ENCODE results near the gene TMEM120A.
"Not testable (repeated sequence)": the region's sequence is repeated elsewhere in the genome, so short reads cannot be mapped to it uniquely, and the experiment has no call there.

DNA sequence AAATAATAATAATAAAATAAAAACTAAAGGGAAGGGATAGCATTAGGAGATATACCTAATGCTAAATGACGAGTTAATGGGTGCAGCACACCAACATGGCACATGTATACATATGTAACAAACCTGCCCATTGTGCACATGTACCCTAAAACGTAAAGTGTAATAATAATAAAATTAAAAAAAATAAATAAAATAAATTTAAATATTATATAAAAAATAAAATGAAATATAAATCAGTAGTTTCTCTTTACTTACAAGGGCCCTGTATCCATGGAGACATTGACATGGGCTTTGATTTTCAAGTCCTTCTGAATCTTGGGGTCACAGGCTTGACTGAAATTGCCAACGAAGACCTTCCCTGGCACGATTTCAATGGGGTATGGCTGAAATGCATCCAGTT lies 10.6 kb upstream of the TMEM120A start:
- TF ChIP-seq, protein P1, sequence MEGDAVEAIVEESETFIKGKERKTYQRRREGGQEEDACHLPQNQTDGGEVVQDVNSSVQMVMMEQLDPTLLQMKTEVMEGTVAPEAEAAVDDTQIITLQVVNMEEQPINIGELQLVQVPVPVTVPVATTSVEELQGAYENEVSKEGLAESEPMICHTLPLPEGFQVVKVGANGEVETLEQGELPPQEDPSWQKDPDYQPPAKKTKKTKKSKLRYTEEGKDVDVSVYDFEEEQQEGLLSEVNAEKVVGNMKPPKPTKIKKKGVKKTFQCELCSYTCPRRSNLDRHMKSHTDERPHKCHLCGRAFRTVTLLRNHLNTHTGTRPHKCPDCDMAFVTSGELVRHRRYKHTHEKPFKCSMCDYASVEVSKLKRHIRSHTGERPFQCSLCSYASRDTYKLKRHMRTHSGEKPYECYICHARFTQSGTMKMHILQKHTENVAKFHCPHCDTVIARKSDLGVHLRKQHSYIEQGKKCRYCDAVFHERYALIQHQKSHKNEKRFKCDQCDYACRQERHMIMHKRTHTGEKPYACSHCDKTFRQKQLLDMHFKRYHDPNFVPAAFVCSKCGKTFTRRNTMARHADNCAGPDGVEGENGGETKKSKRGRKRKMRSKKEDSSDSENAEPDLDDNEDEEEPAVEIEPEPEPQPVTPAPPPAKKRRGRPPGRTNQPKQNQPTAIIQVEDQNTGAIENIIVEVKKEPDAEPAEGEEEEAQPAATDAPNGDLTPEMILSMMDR (IDR thresholded peaks at IDR 0.05; ENCODE audit: low read depth, low read length), result not testable (repeated sequence)
- TF ChIP-seq POLR2A (IDR thresholded peaks at IDR 0.05; ENCODE audit: extremely low read depth, insufficient read length); MYC (IDR thresholded peaks at IDR 0.05; ENCODE audit: low read depth, low read length): not testable (repeated sequence)
- TF ChIP-seq, protein P2, sequence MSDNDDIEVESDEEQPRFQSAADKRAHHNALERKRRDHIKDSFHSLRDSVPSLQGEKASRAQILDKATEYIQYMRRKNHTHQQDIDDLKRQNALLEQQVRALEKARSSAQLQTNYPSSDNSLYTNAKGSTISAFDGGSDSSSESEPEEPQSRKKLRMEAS (IDR thresholded peaks at IDR 0.05; ENCODE audit: low read depth, low read length), result not testable (repeated sequence)
